ENCODE results near the gene FOXJ2.
"Not testable (repeated sequence)": the region's sequence is repeated elsewhere in the genome, so short reads cannot be mapped to it uniquely, and the experiment has no call there.

Gene FOXJ2

GRCh38 chr12:8030189-8030588, 2.3 kb upstream of the FOXJ2 start:
- DNase-seq (ENCODE audit: low read depth), result no peak

- DNase-seq (ENCODE audit: low read depth), result not testable (repeated sequence)
These were observed 1.5 kb upstream of the FOXJ2 start for GRCh38 chr12:8031017-8031416.

- no peak for DNase-seq (ENCODE audit: low read depth)
These were observed 659 bp upstream of the FOXJ2 start for GRCh38 chr12:8031872-8032241.

- peak; percentile 18 for DNase-seq (ENCODE audit: low read depth)
These were observed 883 bp downstream of the FOXJ2 start for GRCh38 chr12:8033153-8034044.

GRCh38 chr12:8034802-8035201, 2.3 kb downstream of the FOXJ2 start:
- DNase-seq (ENCODE audit: low read depth), result no peak

- DNase-seq (ENCODE audit: low read depth), result no peak
These were observed 3.0 kb downstream of the FOXJ2 start for GRCh38 chr12:8035440-8036010.

- no peak for DNase-seq (ENCODE audit: low read depth)
These were observed 3.8 kb downstream of the FOXJ2 start for GRCh38 chr12:8036346-8036745.

- DNase-seq (ENCODE audit: low read depth), result no peak
These were observed 4.6 kb downstream of the FOXJ2 start for GRCh38 chr12:8037046-8037663.

GRCh38 chr12:8037947-8038346, 5.4 kb downstream of the FOXJ2 start:
- no peak for DNase-seq (ENCODE audit: low read depth)

GRCh38 chr12:8038659-8039114, 6.2 kb downstream of the FOXJ2 start:
- DNase-seq (ENCODE audit: low read depth), result peak; percentile 40

- no peak for DNase-seq (ENCODE audit: low read depth)
These were observed 8.3 kb downstream of the FOXJ2 start for GRCh38 chr12:8040791-8041190.

GRCh38 chr12:8045952-8046944, 13.7 kb downstream of the FOXJ2 start:
- peak; percentile 53 for DNase-seq (ENCODE audit: low read depth)

- DNase-seq (ENCODE audit: low read depth), result no peak
These were observed 15.3 kb downstream of the FOXJ2 start for GRCh38 chr12:8047842-8048241.

- DNase-seq (ENCODE audit: low read depth), result no peak
These were observed 16.4 kb downstream of the FOXJ2 start for GRCh38 chr12:8048906-8049305.

GRCh38 chr12:8050600-8051250, 18.2 kb downstream of the FOXJ2 start:
- no peak for DNase-seq (ENCODE audit: low read depth)

GRCh38 chr12:8052679-8053078, 20.2 kb downstream of the FOXJ2 start:
- DNase-seq (ENCODE audit: low read depth), result no peak

- no peak for DNase-seq (ENCODE audit: low read depth)
These were observed 22.3 kb downstream of the FOXJ2 start for GRCh38 chr12:8054816-8055215.

- no peak for DNase-seq (ENCODE audit: low read depth)
These were observed 24.8 kb downstream of the FOXJ2 start for GRCh38 chr12:8057306-8057705.

GRCh38 chr12:8057839-8058238, 25.3 kb downstream of the FOXJ2 start:
- peak; percentile 27 for DNase-seq (ENCODE audit: low read depth)

GRCh38 chr12:8058506-8058905, 26.0 kb downstream of the FOXJ2 start:
- no peak for DNase-seq (ENCODE audit: low read depth)

GRCh38 chr12:8064131-8064530, 31.6 kb downstream of the FOXJ2 start:
- DNase-seq (ENCODE audit: low read depth), result no peak

Measured in GM04504 (cell line).